GM12864 (cell line): ENCODE results near the gene CHST7.

Experiments used
- DNase-seq: peaks from one replicate; pipeline ENCODE4 v3.0.0-alpha.2; 2011; ENCODE audit warnings: low read depth
- H3K4me3 ChIP-seq: 2 replicates; pipeline ENCODE4 v1.5.1; 2011; ENCODE audit warnings: mild to moderate bottlenecking, low read depth, low read length, control low read depth
- CTCF ChIP-seq: IDR thresholded peaks from 2 replicates; pipeline ENCODE4 v1.5.1; 2011; ENCODE audit warnings: low read depth, mild to moderate bottlenecking, moderate library complexity, low read length, control low read depth, inconsistent platforms; ENCODE audit errors: missing control alignments

CHST7 gene

GRCh38 chrX:46575991-46576392 is 2.4 kb downstream of the CHST7 start:
- peak overlapping the region; percentile 83 for H3K4me3 ChIP-seq
- no peak for DNase-seq
- TF ChIP-seq CTCF, result no peak

GRCh38 chrX:46576458-46576857 is 2.9 kb downstream of the CHST7 start:
- H3K4me3 ChIP-seq, result peak overlapping the region; percentile 83
- TF ChIP-seq CTCF, result no peak
- DNase-seq, result no peak

- H3K4me3 ChIP-seq, result peak overlapping the region; percentile 16; the same call in 1 of the 2 replicates
- no peak for TF ChIP-seq CTCF
- DNase-seq, result no peak
Measured at GRCh38 chrX:46577221-46578005, 3.8 kb downstream of the CHST7 start.

GRCh38 chrX:46579250-46579649 is 5.7 kb downstream of the CHST7 start:
- TF ChIP-seq CTCF, result no peak
- no peak for DNase-seq
- H3K4me3 ChIP-seq, result no peak overlapping the region

- H3K4me3 ChIP-seq, result no peak overlapping the region
- TF ChIP-seq CTCF, result no peak
- DNase-seq, result no peak
Measured at GRCh38 chrX:46580613-46581012, 7.0 kb downstream of the CHST7 start.

- TF ChIP-seq CTCF, result no peak
- H3K4me3 ChIP-seq, result no peak overlapping the region
- no peak for DNase-seq
Measured at GRCh38 chrX:46582325-46582724, 8.8 kb downstream of the CHST7 start.

- no peak overlapping the region for H3K4me3 ChIP-seq
- no peak for TF ChIP-seq CTCF
- no peak for DNase-seq
Measured at GRCh38 chrX:46582966-46583365, 9.4 kb downstream of the CHST7 start.
